Measurements from ENCODE around the gene CD226.

DNA sequence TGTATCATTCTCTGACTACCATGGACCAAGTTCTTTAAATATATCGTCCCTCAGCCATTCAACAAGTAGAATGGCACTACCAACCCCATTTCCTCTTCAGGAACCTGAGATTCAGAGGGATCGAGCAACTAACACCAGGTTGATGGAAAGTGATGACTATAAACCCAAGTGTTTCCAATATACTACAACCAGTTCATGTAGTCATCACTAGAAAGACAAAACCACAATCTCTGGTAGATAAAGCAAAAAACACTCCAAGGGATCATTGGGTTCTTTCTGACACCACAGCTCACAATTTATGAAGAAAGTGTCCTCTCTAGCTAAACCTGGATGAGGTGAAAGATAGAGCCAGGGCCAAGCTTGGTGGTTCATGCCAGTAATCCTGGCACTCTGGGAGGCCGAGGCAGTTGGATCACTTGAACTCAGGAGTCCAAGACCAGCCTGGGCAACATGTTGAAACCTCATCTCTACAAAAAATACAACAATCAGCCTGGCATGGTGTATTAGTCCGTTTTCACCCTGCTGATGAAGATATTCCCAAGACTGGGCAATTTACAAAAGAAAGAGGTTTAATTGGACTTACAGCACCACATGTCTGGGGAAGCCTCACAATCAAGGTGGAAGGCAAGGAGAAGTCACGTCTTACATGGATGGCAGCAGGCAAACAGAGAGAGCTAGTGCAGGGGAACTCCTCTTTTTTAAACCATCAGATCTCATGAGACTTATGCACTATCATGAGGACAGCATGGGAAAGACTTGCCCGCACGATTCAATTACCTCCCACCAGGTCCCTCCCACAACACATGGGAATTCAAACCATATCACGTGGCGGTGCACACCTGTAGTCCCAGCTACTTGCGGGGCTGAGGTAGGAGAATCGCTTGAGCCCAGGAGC is 2.2 kb downstream of the CD226 start:
- TF ChIP-seq, protein P1, sequence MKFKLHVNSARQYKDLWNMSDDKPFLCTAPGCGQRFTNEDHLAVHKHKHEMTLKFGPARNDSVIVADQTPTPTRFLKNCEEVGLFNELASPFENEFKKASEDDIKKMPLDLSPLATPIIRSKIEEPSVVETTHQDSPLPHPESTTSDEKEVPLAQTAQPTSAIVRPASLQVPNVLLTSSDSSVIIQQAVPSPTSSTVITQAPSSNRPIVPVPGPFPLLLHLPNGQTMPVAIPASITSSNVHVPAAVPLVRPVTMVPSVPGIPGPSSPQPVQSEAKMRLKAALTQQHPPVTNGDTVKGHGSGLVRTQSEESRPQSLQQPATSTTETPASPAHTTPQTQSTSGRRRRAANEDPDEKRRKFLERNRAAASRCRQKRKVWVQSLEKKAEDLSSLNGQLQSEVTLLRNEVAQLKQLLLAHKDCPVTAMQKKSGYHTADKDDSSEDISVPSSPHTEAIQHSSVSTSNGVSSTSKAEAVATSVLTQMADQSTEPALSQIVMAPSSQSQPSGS (CRISPR knock-in tag; IDR thresholded peaks at IDR 0.05): no peak
- TF ChIP-seq KLF6 (CRISPR knock-in tag; IDR thresholded peaks at IDR 0.05) (no peak), RELA (CRISPR knock-in tag; IDR thresholded peaks at IDR 0.05) (no peak)
- TF ChIP-seq, protein P2, sequence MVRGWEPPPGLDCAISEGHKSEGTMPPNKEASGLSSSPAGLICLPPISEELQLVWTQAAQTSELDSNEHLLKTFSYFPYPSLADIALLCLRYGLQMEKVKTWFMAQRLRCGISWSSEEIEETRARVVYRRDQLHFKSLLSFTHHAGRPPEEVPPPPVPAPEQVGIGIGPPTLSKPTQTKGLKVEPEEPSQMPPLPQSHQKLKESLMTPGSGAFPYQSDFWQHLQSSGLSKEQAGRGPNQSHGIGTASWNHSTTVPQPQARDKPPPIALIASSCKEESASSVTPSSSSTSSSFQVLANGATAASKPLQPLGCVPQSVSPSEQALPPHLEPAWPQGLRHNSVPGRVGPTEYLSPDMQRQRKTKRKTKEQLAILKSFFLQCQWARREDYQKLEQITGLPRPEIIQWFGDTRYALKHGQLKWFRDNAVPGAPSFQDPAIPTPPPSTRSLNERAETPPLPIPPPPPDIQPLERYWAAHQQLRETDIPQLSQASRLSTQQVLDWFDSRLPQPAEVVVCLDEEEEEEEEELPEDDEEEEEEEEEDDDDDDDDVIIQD (CRISPR knock-in tag; IDR thresholded peaks at IDR 0.05; ENCODE audit: low read depth): no peak
